ENCODE results near the gene DCAF7. TPM values are rescaled to one million over a fixed set of nuclear protein-coding genes. Genes with fewer than 3 reads are reported as not detected.

The DCAF7 gene
- total and polyA plus RNA-seq, 8 donors: 83.7 to 106 (median 100) TPM

DNA sequence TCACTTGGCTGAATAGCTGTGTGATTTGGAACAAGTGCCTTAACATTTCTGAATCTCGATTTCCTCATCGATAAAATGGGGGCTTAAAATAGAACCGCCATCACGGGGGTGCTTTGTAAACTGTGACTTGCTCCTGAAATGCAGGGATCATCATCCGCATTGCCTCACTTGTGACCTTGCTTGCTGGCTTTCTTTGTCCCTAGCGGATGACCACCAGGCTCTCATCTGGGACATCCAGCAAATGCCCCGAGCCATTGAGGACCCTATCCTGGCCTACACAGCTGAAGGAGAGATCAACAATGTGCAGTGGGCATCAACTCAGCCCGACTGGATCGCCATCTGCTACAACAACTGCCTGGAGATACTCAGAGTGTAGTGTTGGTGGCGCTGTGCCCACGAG is 38.5 kb downstream of the DCAF7 start:
- DNase-seq: no peak
- Histone ChIP-seq H3K27ac (no peak overlapping the region), H3K9me3 (no peaks in the 10 kb centered on the region), H3K27me3 (no peaks in the 10 kb centered on the region), H3K36me3 (peaks cover 0 to 93% of the 10 kb centered on the region in 2 donors), H3K4me1 (no peaks in the 10 kb centered on the region), H3K4me3 (no peak overlapping the region)
- TF ChIP-seq, protein P1, sequence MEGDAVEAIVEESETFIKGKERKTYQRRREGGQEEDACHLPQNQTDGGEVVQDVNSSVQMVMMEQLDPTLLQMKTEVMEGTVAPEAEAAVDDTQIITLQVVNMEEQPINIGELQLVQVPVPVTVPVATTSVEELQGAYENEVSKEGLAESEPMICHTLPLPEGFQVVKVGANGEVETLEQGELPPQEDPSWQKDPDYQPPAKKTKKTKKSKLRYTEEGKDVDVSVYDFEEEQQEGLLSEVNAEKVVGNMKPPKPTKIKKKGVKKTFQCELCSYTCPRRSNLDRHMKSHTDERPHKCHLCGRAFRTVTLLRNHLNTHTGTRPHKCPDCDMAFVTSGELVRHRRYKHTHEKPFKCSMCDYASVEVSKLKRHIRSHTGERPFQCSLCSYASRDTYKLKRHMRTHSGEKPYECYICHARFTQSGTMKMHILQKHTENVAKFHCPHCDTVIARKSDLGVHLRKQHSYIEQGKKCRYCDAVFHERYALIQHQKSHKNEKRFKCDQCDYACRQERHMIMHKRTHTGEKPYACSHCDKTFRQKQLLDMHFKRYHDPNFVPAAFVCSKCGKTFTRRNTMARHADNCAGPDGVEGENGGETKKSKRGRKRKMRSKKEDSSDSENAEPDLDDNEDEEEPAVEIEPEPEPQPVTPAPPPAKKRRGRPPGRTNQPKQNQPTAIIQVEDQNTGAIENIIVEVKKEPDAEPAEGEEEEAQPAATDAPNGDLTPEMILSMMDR (IDR thresholded peaks at IDR 0.05): no peak
- no peak for ATAC-seq
- intact Hi-C loops (cut with DNase I): no loop called here

DNA sequence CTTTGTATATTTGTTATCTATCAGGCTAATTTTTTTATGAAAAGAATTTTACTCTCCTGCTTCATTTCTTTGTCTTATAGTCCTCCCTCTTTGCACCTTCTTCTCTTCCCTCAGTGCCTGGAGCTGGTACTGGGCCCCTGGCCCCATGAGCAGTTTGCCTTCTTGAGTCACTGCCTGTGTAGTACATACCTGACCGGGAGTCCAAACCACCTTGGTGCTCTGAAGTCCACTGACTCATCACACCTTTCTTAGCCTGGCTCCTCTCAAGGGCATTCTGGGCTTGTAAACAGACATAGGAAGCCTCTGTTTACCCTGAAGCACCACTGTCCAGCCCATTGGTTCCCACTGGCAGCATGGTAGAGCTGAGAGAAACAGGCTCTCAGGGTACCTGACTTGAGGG is 39.4 kb downstream of the DCAF7 start:
- TF ChIP-seq, protein P1 (IDR thresholded peaks at IDR 0.05): no peak
- peaks cover 0 to 92% of the 10 kb centered on the region in 2 donors for H3K36me3 ChIP-seq
- H3K27ac ChIP-seq: no peak overlapping the region
- H3K9me3 ChIP-seq: no peaks in the 10 kb centered on the region
- intact Hi-C loops (cut with DNase I): no loop called here
- H3K27me3 ChIP-seq: no peaks in the 10 kb centered on the region
- H3K4me1 ChIP-seq: no peaks in the 10 kb centered on the region
- no peak overlapping the region for H3K4me3 ChIP-seq
- DNase-seq (no peak), ATAC-seq (no peak)

DNA sequence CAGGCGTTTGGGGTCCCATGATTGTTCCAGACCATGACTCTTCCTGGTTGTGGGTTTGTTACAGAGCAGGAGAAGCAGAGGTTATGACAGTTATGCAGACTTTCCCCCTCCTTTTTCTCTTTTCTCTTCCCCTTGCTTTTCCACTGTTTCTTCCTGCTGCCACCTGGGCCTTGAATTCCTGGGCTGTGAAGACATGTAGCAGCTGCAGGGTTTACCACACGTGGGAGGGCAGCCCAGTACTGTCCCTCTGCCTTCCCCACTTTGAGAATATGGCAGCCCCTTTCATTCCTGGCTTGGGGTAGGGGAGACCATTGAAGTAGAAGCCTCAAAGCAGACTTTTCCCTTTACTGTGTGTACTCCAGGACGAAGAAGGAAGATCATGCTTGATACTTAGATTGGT is 42.5 kb downstream of the DCAF7 start:
- DNase-seq (no peak), ATAC-seq (no peak)
- Histone ChIP-seq H3K4me3 (no peak overlapping the region), H3K36me3 (peaks cover 0 to 62% of the 10 kb centered on the region in 2 donors), H3K27me3 (no peaks in the 10 kb centered on the region), H3K27ac (no peak overlapping the region), H3K4me1 (no peaks in the 10 kb centered on the region), H3K9me3 (no peaks in the 10 kb centered on the region)
- TF ChIP-seq, protein P1 (IDR thresholded peaks at IDR 0.05): no peak
- intact Hi-C loops (cut with DNase I): no loop called here

DNA sequence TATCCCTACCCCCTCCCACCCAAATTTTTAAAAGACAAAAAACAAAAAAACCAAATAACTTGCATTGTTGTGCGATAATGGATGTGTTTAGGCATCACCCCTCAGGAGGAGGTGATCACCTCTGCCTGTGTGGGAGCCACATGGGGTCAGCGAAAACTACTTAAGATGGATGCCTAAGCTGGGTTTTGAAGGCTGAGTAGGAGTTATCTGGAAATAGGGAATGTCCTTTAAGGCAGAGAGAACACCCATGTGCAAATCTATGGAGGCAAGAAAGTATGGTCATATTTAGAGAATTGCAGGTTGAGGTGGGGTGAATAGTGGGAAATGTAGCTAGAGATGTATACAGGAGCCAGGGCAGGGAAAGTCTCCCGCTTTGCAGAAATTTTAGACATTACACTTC is 44.9 kb downstream of the DCAF7 start:
- TF ChIP-seq, protein P1 (IDR thresholded peaks at IDR 0.05): no peak
- no peak for ATAC-seq
- peaks cover 0 to 4% of the 10 kb centered on the region in 2 donors for H3K4me1 ChIP-seq
- intact Hi-C loops (cut with DNase I): no loop called here
- no peaks in the 10 kb centered on the region for H3K27me3 ChIP-seq
- H3K36me3 ChIP-seq: peaks cover 0 to 39% of the 10 kb centered on the region in 2 donors
- H3K27ac ChIP-seq: no peak overlapping the region
- no peaks in the 10 kb centered on the region for H3K9me3 ChIP-seq
- H3K4me3 ChIP-seq: no peak overlapping the region
- DNase-seq: no peak

DNA sequence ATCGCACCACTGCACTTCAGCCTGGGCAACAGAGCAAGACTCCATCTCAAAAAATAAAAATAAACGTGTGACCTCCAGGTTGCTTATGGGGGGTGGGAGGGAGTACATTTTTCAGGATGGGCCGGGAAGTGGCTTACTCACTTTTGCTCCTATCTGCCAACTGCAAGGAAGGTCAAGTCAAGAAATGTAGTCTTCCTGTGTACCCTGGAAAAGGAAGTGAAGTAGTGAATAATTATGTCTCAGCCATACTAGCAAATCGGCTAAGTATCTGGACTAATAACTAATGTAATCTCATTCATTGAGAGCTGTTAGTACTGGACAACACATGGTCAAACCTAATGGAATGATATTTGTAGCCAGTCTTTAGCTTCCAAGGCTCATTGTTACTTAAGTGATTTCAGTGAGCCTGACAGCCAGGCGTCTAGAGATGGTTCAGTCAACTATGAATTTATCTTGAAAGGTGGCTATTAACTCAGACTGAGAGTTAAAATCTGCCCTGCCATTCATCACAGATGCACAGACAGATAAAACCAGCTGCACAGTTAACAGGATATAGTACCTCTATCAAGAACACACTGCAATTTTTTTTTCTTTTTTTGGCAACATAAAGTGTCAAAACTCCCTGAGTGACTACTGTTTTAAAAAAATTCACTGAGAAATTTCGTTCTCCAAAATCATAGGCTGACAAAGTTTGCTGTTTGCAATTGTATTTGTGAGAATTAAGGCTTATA is 46.7 kb downstream of the DCAF7 start:
- Histone ChIP-seq H3K4me1 (peaks cover 0 to 18% of the 10 kb centered on the region in 2 donors), H3K27ac (no peak overlapping the region), H3K36me3 (peaks cover 0 to 20% of the 10 kb centered on the region in 2 donors), H3K9me3 (no peaks in the 10 kb centered on the region), H3K27me3 (no peaks in the 10 kb centered on the region), H3K4me3 (no peak overlapping the region)
- intact Hi-C loops (cut with DNase I): no loop called here
- ATAC-seq (no peak), DNase-seq (no peak)
- TF ChIP-seq, protein P1 (IDR thresholded peaks at IDR 0.05): no peak

Data from left lung (tissue), 10 donors.